ENCODE measurements around the gene VDR.

GRCh38 chr12:47896022-47896421, 8.8 kb downstream of the VDR start:
- TF ChIP-seq, protein P1, sequence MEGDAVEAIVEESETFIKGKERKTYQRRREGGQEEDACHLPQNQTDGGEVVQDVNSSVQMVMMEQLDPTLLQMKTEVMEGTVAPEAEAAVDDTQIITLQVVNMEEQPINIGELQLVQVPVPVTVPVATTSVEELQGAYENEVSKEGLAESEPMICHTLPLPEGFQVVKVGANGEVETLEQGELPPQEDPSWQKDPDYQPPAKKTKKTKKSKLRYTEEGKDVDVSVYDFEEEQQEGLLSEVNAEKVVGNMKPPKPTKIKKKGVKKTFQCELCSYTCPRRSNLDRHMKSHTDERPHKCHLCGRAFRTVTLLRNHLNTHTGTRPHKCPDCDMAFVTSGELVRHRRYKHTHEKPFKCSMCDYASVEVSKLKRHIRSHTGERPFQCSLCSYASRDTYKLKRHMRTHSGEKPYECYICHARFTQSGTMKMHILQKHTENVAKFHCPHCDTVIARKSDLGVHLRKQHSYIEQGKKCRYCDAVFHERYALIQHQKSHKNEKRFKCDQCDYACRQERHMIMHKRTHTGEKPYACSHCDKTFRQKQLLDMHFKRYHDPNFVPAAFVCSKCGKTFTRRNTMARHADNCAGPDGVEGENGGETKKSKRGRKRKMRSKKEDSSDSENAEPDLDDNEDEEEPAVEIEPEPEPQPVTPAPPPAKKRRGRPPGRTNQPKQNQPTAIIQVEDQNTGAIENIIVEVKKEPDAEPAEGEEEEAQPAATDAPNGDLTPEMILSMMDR (IDR thresholded peaks at IDR 0.05; ENCODE audit: borderline replicate concordance, extremely low read depth, low read length, poor library complexity, severe bottlenecking): no peak
- no peak for TF ChIP-seq EZH2 (IDR thresholded peaks at IDR 0.05; ENCODE audit: borderline replicate concordance, low read depth, low read length, severe bottlenecking)

Measured in DND-41 (cell line).